K562 (cell line): ENCODE results near the gene PYGM. TPM values are rescaled to one million over a fixed set of nuclear protein-coding genes. Genes with fewer than 3 reads are reported as not detected.

Experiments
- DEAF1 ChIP-seq: fragments of 450-650 bp; formaldehyde crosslinking; IDR thresholded peaks from 2 replicates; pipeline ENCODE4 v1.4.0; 2020; ENCODE audit warnings: mild to moderate bottlenecking, moderate library complexity
- MAZ ChIP-seq, 2 experiments: fragments of 450-650 bp in 1 of 2; sonication (generic) in 1 of 2; formaldehyde crosslinking; IDR thresholded peaks in 1 of 2; conservative IDR thresholded peaks in 1 of 2; 2 replicates each; pipeline versions ENCODE4 v1.4.0 to v1.5.0; 2020; ENCODE audit warnings: mild to moderate bottlenecking in 1 of 2, missing genetic modification reagents in 1 of 2
- MEIS2 ChIP-seq: fragments of 450-650 bp; IDR thresholded peaks from 2 replicates; pipeline ENCODE4 v1.6.1; 2014; ENCODE audit warnings: mild to moderate bottlenecking; ENCODE audit not compliant: partially characterized antibody
- MGA ChIP-seq: fragments of 450-650 bp; IDR thresholded peaks from 2 replicates; pipeline ENCODE4 v1.6.1; 2016; ENCODE audit warnings: mild to moderate bottlenecking, moderate library complexity
- polyA plus RNA-seq, 8 experiments: library from polyadenylated mRNA; depleted of rRNA in 4 of 8; stranded (reverse) in 5 of 8; unstranded in 3 of 8; fragments of >200 nt; fragmentation: Nextera tagmentation in 2 of 8; fragmentation: Illumina TruSeq in 1 of 8; extraction: Ambion mirVana in 2 of 8; extraction: Trizol in 1 of 8; gene quantifications; 2 replicates each; pipeline versions ENCODE4 v1.2.1 to v1.2.3, GENCODE V29; 2011 to 2014; ENCODE audit warnings: inconsistent platforms in 1 of 8, missing spikeins in 1 of 8
- total RNA-seq, 7 experiments: library from RNA; depleted of rRNA in 6 of 7; stranded (reverse); fragments of >200 nt in 6 of 7; fragmentation: Illumina TruSeq in 2 of 7; extraction: Trizol in 2 of 7; gene quantifications; 2 replicates each; pipeline versions ENCODE4 v1.2.1 to v1.2.3, GENCODE V29; 2011 to 2021; ENCODE audit warnings: low replicate concordance in 1 of 7

The PYGM gene
- total and polyA plus RNA-seq, 9 of the 15 experiments (the other 6 are each of a cell fraction or from before 2014, with no cell fraction given) = 0.07 to 1.5 (median 0.68) TPM

- TF ChIP-seq MGA (no peak), MEIS2 (no peak), MAZ (CRISPR knock-in tag; conservative IDR thresholded peaks at IDR 0.05 in 1 of 2, IDR thresholded peaks at IDR 0.05 in 1 of 2) (peak in 1 of 2 experiments; percentile 54; a peak in 3 of 4 replicates), DEAF1 (peak; percentile 49; the same call in 1 of the 2 replicates)
Observed at GRCh38 chr11:64787526-64788320, 27.9 kb upstream of the PYGM start (continued).
